ENCODE measurements around the gene ZSCAN5C.

Gene ZSCAN5C

GRCh38 chr19:56258272-56258671 is 56.2 kb downstream of the ZSCAN5C start:
- Histone ChIP-seq H4K20me1 (no peaks in the 10 kb centered on the region), H3K27ac (no peak overlapping the region), H3K9me3 (no peaks in the 10 kb centered on the region), H3K36me3 (no peaks in the 10 kb centered on the region), H3K4me3 (no peak overlapping the region), H3K4me2 (no peak overlapping the region), H3K9ac (no peak overlapping the region), H3K27me3 (no peaks in the 10 kb centered on the region), H3K4me1 (no peaks in the 10 kb centered on the region)
- no peak for TF ChIP-seq Cebpa-rat (IDR thresholded peaks at IDR 0.05)
